ENCODE data around the gene CELF2. TPM values are rescaled to one million over a fixed set of nuclear protein-coding genes. Genes with fewer than 3 reads are reported as not detected.

CELF2 gene
- total RNA-seq, 3 donors from 2014 or later (not counting 1 experiment from before 2014, with no cell fraction given) = 282 to 298 (median 295) TPM

GRCh38 chr10:11339660-11340059 is 322.0 kb downstream of the CELF2 start:
- Mint-ChIP-seq H3K27ac (peak overlapping the region in 1 of 2 donors; percentile 92), H3K4me1 (peaks cover 40 to 42% of the 10 kb centered on the region in 2 donors)

GRCh38 chr10:11341283-11341960 is 323.8 kb downstream of the CELF2 start:
- Mint-ChIP-seq H3K27ac (peak overlapping the region in 1 of 2 donors; percentile 57), H3K9me3 (no peaks in the 10 kb centered on the region), H3K27me3 (ENCODE audit: low read depth in 2 of 2) (no peaks in the 10 kb centered on the region), H3K4me3 (no peak overlapping the region), H3K4me1 (peaks cover 33 to 36% of the 10 kb centered on the region in 2 donors), H3K36me3 (no peaks in the 10 kb centered on the region)
- Histone ChIP-seq H3K9me3 (ENCODE audit: control insufficient read depth, insufficient read depth, low read length) (no peaks in the 10 kb centered on the region), H3K4me1 (ENCODE audit: control insufficient read depth, insufficient read depth, low read length) (peaks cover 5% of the 10 kb centered on the region), H3K4me3 (ENCODE audit: low read length) (no peak overlapping the region), H3K36me3 (ENCODE audit: control insufficient read depth, insufficient read depth, low read length) (no peaks in the 10 kb centered on the region), H3K27me3 (ENCODE audit: control insufficient read depth, insufficient read depth, low read length) (no peaks in the 10 kb centered on the region), H3K27ac (ENCODE audit: low read length) (no peak overlapping the region)
- ATAC-seq (no peak), DNase-seq (no peak)
- 86% methylated on average over 3 of the region's 5 CpGs for WGBS (ENCODE audit: insufficient coverage)
- no peak for TF ChIP-seq CTCF (IDR thresholded peaks at IDR 0.05)
- intact Hi-C loops (cut with micrococcal nuclease) = no loop called here

More at GRCh38 chr10:11339660-11340059, 322.0 kb downstream of the CELF2 start:
- peaks cover 7% of the 10 kb centered on the region for H3K36me3 Mint-ChIP-seq
- H3K4me3 ChIP-seq (ENCODE audit: low read length) = no peak overlapping the region
- no peaks in the 10 kb centered on the region for H3K9me3 Mint-ChIP-seq
- H3K36me3 ChIP-seq (ENCODE audit: control insufficient read depth, insufficient read depth, low read length) = peaks cover 5% of the 10 kb centered on the region
- no peak for TF ChIP-seq CTCF (IDR thresholded peaks at IDR 0.05)
- intact Hi-C loops (cut with micrococcal nuclease) = no loop called here
- WGBS (ENCODE audit: insufficient coverage) = 94% methylated on average over 18 of the region's 18 CpGs
- H3K4me3 Mint-ChIP-seq = no peak overlapping the region
- H3K4me1 ChIP-seq (ENCODE audit: control insufficient read depth, insufficient read depth, low read length) = peaks cover 8% of the 10 kb centered on the region
- no peaks in the 10 kb centered on the region for H3K27me3 Mint-ChIP-seq (ENCODE audit: low read depth in 2 of 2)
- no peak for DNase-seq
- H3K27me3 ChIP-seq (ENCODE audit: control insufficient read depth, insufficient read depth, low read length) = no peaks in the 10 kb centered on the region
- no peak overlapping the region for H3K27ac ChIP-seq (ENCODE audit: low read length)
- no peaks in the 10 kb centered on the region for H3K9me3 ChIP-seq (ENCODE audit: control insufficient read depth, insufficient read depth, low read length)
- ATAC-seq = no peak

GRCh38 chr10:11344081-11344480 is 326.4 kb downstream of the CELF2 start:
- Mint-ChIP-seq H3K4me1 (peaks cover 15 to 19% of the 10 kb centered on the region in 2 donors), H3K27me3 (ENCODE audit: low read depth in 2 of 2) (peaks cover 4 to 5% of the 10 kb centered on the region in 2 donors), H3K4me3 (no peak overlapping the region), H3K36me3 (no peaks in the 10 kb centered on the region), H3K9me3 (no peaks in the 10 kb centered on the region), H3K27ac (no peak overlapping the region)
- TF ChIP-seq CTCF (IDR thresholded peaks at IDR 0.05) = no peak
- Histone ChIP-seq H3K27me3 (ENCODE audit: control insufficient read depth, insufficient read depth, low read length) (no peaks in the 10 kb centered on the region), H3K4me3 (ENCODE audit: low read length) (no peak overlapping the region), H3K4me1 (ENCODE audit: control insufficient read depth, insufficient read depth, low read length) (peaks cover 5% of the 10 kb centered on the region), H3K36me3 (ENCODE audit: control insufficient read depth, insufficient read depth, low read length) (no peaks in the 10 kb centered on the region), H3K9me3 (ENCODE audit: control insufficient read depth, insufficient read depth, low read length) (no peaks in the 10 kb centered on the region), H3K27ac (ENCODE audit: low read length) (no peak overlapping the region)
- DNase-seq = no peak
- peak in 1 of 3 donors; percentile 31 for ATAC-seq
- intact Hi-C loops (cut with micrococcal nuclease) = no loop called here
- WGBS (ENCODE audit: insufficient coverage) = 97% methylated on average over 30 of the region's 30 CpGs
